Nucleus accumbens (tissue), 56 donors: ENCODE measurements around the gene CCT8.

Experiments used
- DNase-seq, 56 donors: peaks; one replicate each; lab custom pipeline; 2025; lab: John Stamatoyannopoulos, UW

The CCT8 gene

DNA sequence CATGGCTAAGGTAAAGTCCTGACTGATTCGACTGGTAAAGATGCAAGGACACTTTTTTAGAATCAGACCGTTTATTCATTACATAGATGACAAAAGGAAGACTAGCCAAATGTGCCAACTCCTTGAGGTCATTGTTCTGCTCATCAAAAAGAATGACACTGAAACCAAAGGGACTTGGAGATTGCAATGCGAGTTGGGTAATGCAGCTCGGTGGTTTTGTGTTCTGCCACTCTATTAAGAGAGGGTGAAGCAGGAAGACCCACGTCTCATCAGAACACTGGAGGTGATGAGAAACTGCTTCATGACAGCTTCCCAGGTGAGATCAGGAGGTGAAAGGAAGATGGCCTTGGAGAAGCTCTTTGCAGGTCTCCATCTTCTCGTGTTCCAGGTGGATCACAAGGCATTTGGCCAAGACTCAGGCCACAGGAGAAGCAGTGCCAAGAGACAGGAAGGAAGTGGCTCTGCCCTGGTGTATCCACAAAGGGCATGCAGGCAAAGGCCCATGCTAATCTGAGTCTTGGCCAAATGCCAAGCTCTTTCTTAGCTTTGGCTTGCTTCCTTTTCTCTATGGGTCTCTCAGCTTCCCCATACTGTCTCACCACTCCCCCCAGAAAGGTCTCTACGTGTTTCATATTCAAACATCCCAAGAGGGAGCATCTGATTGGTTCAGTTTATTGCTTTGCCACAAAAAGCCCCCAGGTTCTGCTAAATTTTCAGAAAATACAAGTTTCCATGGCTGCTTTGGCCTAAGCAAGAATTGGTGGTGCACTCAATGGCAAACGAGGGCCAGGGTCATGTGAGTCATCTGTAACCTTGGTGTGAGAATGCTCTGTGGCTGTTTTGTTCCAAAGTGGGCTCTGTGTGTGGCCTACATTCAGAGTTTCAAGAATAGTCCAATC, 5.7 kb upstream of the CCT8 start:
- DNase-seq = peak in 14 of 56 donors; percentile 6 to 44 (median 18)

GRCh38 chr21:29077651-29078090, 4.2 kb upstream of the CCT8 start:
- peak in 6 of 56 donors; percentile 6 to 36 (median 15) for DNase-seq

DNA sequence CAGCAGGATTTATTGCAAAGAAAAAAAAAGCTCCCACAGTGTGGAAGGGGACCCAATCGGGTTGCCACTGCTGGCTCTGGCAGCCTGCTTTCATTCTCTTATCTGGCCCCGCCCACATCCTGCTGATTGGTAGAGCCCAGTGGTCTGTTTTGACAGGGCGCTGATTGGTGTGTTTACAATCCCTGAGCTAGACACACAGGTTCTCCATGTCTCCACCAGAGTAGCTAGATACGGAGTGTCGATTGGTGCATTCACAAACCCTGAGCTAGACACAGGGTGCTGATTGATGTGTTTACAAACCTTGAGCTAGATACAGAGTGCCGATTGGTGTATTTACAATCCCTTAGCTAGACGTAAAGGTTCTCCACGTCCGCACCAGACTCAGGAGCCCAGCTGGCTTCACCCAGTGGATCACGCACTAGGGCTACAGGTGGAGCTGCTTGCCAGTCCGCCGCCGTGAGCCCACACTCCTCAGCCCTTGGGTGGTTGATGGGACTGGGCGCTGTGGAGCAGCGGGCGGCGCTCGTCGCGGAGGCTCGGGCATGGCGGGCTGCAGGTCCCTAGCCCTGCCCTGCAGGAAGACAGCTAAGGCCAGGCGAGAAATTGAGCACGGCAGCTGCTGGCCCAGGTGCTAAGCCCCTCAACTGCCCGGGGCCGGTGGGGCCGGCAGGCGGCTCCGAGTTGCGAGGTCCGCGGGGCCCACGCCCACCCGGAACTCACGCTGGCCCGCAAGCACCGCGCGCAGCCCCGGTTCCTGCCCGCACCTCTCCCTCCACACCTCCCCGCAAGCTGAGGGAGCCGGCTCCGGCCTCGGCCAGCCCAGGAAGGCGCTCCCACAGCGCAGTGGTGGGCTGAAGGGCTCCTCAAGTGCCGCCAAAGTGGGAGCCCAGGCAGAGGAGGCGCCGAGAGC, 3.5 kb upstream of the CCT8 start:
- peak in 36 of 56 donors; percentile 8 to 78 (median 27) for DNase-seq

DNA sequence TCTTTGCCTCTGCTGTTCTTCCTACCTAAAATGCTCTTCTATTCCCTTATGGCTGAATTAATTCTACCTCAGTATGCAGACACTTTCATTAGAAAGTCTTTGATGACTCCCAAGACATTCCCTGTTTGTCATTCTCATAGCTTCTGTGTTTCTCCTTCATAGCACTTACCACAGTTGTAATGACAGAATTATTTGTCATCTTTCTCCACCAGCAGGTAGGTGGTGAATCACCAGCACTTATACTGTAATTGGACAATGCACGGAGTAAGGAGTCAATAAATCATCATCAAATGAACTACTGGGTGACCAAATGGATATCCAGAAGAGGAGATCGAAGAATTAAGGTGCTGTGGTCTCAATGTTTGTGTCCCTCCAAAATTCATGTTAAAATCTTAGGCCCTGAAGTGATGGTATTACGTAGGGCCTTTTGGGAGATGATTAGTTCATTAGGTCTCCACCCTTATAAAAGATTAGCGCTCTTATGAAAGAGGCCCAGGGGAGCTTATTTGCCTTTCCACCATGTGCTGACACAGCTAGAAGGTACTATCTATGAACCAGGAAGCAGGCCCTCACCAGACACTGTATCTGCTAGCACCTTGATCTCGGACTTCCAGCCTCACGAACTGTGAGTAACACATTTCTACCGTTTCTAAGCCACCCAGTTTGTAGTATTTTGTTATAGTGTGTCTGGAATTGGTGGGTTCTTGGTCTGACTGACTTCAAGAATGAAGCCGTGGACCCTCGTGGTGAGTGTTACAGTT, 2.4 kb upstream of the CCT8 start:
- no peak for DNase-seq

DNA sequence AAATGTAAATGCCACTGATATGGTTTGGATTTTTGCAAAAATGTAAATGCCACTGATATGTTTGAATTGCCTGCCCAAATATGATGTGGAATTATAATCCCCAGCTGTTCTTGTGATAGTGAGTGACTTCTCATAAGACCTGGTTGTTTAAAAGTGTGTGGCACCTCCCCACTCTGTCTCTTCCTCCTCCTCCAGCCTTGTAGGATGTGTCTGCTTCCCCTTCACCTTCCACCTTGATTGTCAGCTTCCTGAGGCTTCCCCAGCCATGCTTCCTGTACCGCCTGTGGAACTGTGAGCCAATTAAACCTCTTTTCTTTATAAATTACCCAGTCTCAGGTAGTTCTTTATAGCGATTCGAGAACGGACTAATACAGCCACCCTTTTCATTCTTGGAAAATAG, 1.3 kb upstream of the CCT8 start:
- DNase-seq = no peak

DNA sequence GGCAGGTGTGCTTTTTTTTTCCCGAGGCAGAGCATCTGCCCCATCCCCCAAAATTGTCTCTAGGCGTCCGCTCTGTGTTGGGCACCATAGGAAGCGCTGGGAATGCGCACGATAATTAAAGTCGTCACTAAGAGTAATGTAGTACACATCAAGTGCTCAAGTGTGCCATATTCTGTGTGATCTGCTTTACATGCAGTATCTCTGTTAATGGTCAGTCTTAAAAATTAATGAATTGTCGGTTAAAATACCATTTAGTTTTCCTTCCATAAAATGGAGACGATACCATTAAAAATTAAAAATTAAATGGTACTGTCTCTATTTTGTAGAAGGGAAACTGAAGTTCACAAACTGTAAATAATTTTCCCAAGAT, 544 bp upstream of the CCT8 start:
- no peak for DNase-seq

- DNase-seq = no peak
Measured at GRCh38 chr21:29072873-29073221, 601 bp downstream of the CCT8 start.

- no peak for DNase-seq
Measured at GRCh38 chr21:29064850-29065481, 8.5 kb downstream of the CCT8 start.

DNA sequence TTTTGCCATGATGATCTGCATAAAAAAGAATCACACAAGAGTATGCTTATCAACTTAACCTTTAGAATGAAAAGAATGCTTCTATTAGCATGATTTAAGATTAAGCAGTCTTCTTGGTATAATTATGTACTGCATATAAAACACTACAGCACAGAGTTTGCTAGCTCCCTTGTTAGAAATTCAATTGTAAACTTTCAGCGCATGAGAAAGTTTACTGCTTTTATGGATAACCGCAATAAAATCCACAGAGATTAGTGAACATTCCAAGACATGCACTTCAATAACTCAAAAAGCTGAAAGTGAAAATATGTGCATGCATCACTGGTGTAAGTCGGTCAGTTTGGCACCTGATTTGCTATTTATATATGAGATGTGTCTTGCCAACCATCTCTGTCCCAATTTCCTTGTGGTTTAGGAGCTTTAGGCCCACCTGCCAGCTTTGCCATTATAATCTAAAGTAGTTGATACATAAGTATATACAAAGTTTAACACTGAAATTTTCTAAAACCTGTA, 16.9 kb downstream of the CCT8 start:
- no peak for DNase-seq

- no peak for DNase-seq
Measured at GRCh38 chr21:29056005-29056404, 17.4 kb downstream of the CCT8 start.

- no peak for DNase-seq
Measured at GRCh38 chr21:29055080-29055479, 18.4 kb downstream of the CCT8 start.

GRCh38 chr21:29053656-29054055, 19.8 kb downstream of the CCT8 start:
- DNase-seq = no peak

DNA sequence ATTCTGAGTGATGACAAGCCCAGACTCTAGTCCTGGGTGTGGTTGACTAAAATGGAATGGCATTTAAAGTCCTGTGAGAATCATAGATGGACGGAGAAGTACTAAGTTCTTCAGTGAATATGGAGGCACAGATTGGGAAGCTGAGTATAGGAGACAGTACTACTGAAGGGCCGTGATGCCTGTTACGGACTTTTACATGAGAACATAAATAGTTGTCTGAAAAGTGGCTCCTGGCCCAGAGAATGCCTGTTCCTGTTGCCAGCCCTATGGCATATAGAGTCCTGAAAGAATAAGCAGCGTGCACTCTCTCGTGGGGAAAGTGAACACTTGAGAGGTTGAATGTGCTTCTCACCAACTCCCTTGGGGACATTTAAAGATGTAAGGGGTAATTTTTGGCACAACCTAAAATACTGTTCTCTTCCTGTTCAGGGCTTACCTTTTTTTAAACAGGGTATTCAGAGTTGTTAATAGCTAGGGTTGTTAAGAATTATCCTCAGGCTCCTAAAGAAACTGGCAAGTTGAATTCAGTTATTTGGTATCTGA, 20.4 kb downstream of the CCT8 start:
- no peak for DNase-seq

GRCh38 chr21:29052224-29052623, 21.2 kb downstream of the CCT8 start:
- DNase-seq = no peak

- DNase-seq = no peak
Measured at GRCh38 chr21:29034678-29035077, 38.8 kb downstream of the CCT8 start.

- no peak for DNase-seq
Measured at GRCh38 chr21:29033871-29034270, 39.6 kb downstream of the CCT8 start.

- no peak for DNase-seq
Measured at GRCh38 chr21:29033301-29033700, 40.1 kb downstream of the CCT8 start.

DNA sequence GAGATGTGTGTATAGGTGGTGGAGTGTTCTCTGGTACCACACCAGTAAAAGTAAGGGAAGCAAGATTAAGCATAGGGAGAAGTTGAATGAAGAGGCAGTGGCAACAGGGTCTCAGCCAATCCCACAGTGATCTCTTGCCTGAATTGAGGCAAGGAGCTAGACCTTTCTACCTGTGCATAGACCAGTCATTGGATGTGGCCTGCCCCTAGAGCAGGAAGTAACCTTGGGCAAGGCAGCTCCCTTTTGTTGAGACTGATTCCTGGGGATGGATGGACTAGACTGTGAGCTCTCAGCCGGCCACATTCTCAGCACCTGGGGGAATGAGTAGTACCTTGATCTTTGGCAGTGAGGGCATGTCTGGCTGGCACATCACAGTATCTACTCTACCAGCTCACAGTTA, 42.5 kb downstream of the CCT8 start:
- DNase-seq = no peak

DNA sequence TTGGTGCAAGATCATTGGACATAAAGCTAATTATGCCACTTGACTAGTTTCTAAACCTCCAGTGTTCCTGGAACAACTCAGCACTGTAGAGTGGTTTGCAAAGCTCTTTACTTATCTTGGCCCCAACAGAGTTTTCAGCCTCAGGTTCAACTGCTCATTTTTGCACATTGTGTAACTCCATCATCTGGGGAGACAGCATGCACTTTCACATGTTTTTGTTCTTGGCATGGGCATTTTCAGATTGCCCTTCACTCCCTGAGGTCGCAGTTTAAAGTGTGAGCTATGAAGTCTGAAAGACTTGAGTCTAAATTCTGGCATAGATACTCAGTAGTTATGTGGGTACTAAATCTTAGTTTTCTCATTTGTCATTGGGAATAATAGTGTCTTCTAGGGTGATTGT, 43.9 kb downstream of the CCT8 start:
- no peak for DNase-seq

- DNase-seq = no peak
Measured at GRCh38 chr21:29025328-29025713, 48.1 kb downstream of the CCT8 start.
